Naive B cell (primary cell): ENCODE data around the gene FBXL7. TPM values are rescaled to one million over a fixed set of nuclear protein-coding genes. Genes with fewer than 3 reads are reported as not detected.
A peak's percentile ranks its signal among the peaks of the same experiment; 100 is the strongest.

Experiments
- ATAC-seq, 2 donors: fragments of 150-1000 bp; cut with Tn5 transposase; 2 replicates each; pipeline ENCODE4 v1.10.0; 2021; ENCODE audit warnings: low read depth in 2 of 2, mild to moderate bottlenecking in 2 of 2, moderate library complexity in 2 of 2
- DNase-seq: peaks from one replicate; pipeline ENCODE4 v3.0.0; 2022
- H3K27ac Mint-ChIP-seq, 6 donors: one replicate each; pipeline ENCODE4 v1.8.0; 2020 to 2022; ENCODE audit warnings: mild to moderate bottlenecking in 6 of 6, mixed read lengths in 6 of 6, moderate library complexity in 5 of 6, inconsistent platforms in 2 of 6
- H3K27me3 Mint-ChIP-seq, 3 donors: one replicate each; pipeline ENCODE4 v1.8.0; 2021 to 2022; ENCODE audit warnings: mixed read lengths in 3 of 3, mild to moderate bottlenecking in 1 of 3
- H3K36me3 Mint-ChIP-seq, 2 donors: one replicate each; pipeline ENCODE4 v1.8.0; 2020 to 2022; ENCODE audit warnings: mixed read lengths in 2 of 2, inconsistent platforms in 1 of 2, mild to moderate bottlenecking in 1 of 2
- H3K4me1 Mint-ChIP-seq, 3 donors: one replicate each; pipeline ENCODE4 v1.8.0; 2020 to 2022; ENCODE audit warnings: mixed read lengths in 3 of 3, inconsistent platforms in 1 of 3, mild to moderate bottlenecking in 1 of 3, moderate library complexity in 1 of 3
- H3K4me3 Mint-ChIP-seq, 8 donors: one replicate each; pipeline ENCODE4 v1.8.0; 2020 to 2022; ENCODE audit warnings: mild to moderate bottlenecking in 8 of 8, mixed read lengths in 8 of 8, moderate library complexity in 8 of 8, inconsistent platforms in 2 of 8
- H3K9me3 Mint-ChIP-seq, 7 donors: one replicate each; pipeline ENCODE4 v1.8.0; 2020 to 2022; ENCODE audit warnings: mixed read lengths in 7 of 7, mild to moderate bottlenecking in 5 of 7, inconsistent platforms in 2 of 7, moderate library complexity in 1 of 7
- polyA plus RNA-seq, 6 donors: library from polyadenylated mRNA; unstranded; fragments of 300-500 nt; fragmentation: Illumina TruSeq; gene quantifications; one replicate each; pipeline ENCODE4 v1.2.3, GENCODE V29; 2021; ENCODE audit warnings: low read depth in 6 of 6

The FBXL7 gene
- polyA plus RNA-seq, 6 donors from 2014 or later = not detected

GRCh38 chr5:15601853-15602252, 101.9 kb downstream of the FBXL7 start:
- Mint-ChIP-seq H3K36me3 (no peaks in the 10 kb centered on the region), H3K27ac (no peak overlapping the region), H3K9me3 (peaks cover 0 to 5% (median 2%) of the 10 kb centered on the region in 7 donors), H3K4me1 (no peaks in the 10 kb centered on the region), H3K27me3 (no peaks in the 10 kb centered on the region), H3K4me3 (no peak overlapping the region)
- DNase-seq (no peak), ATAC-seq (no peak)

DNA sequence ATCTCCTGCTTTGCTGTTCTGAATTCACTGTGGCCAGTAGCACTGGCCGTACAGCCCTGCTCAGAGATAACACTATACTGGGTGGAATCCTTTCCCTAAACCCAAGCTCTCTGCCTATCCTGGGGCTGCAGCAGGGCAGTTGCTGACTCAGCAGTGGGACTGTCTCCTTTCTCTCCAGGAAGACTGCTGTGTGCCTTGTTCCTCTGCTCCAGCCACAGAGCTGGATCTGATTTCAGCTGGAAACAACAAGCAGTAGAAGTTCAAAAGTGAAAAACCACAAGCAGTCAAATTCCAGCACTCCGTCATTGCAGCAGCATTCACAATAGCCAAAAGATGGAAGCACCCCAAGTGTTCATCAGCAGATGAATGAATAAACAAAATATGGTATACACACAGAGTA, 105.0 kb downstream of the FBXL7 start:
- Mint-ChIP-seq H3K27ac (no peak overlapping the region), H3K9me3 (peaks cover 0 to 5% (median 2%) of the 10 kb centered on the region in 7 donors), H3K27me3 (no peaks in the 10 kb centered on the region), H3K36me3 (no peaks in the 10 kb centered on the region), H3K4me3 (no peak overlapping the region), H3K4me1 (no peaks in the 10 kb centered on the region)
- ATAC-seq (no peak), DNase-seq (no peak)

DNA sequence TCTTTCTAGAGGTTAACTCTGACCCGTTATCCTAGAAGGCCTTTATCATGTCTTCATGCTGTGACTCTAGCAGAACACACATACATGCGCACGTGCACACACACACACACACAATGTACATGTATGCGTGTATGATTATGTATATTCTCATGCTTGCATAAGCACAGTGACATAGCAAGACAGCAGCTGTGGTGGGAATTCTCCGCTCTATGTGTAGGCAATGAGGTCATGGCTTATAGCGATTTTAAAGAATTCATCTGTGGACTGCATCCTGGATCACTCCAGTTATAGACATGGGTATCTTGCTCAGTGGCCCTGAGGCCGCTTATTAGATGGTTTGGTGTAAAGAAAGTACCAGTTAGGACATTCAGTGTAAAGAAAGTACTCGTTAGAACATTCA, 106.2 kb downstream of the FBXL7 start:
- Mint-ChIP-seq H3K36me3 (no peaks in the 10 kb centered on the region), H3K27me3 (no peaks in the 10 kb centered on the region), H3K9me3 (peaks cover 0 to 5% (median 2%) of the 10 kb centered on the region in 7 donors), H3K4me3 (no peak overlapping the region), H3K4me1 (no peaks in the 10 kb centered on the region), H3K27ac (no peak overlapping the region)
- DNase-seq (no peak), ATAC-seq (no peak)

GRCh38 chr5:15607076-15607475, 107.1 kb downstream of the FBXL7 start:
- no peak for DNase-seq
- Mint-ChIP-seq H3K4me3 (no peak overlapping the region), H3K4me1 (no peaks in the 10 kb centered on the region), H3K27me3 (no peaks in the 10 kb centered on the region), H3K36me3 (no peaks in the 10 kb centered on the region), H3K9me3 (peaks cover 0 to 5% (median 0%) of the 10 kb centered on the region in 7 donors), H3K27ac (no peak overlapping the region)
- ATAC-seq = no peak

DNA sequence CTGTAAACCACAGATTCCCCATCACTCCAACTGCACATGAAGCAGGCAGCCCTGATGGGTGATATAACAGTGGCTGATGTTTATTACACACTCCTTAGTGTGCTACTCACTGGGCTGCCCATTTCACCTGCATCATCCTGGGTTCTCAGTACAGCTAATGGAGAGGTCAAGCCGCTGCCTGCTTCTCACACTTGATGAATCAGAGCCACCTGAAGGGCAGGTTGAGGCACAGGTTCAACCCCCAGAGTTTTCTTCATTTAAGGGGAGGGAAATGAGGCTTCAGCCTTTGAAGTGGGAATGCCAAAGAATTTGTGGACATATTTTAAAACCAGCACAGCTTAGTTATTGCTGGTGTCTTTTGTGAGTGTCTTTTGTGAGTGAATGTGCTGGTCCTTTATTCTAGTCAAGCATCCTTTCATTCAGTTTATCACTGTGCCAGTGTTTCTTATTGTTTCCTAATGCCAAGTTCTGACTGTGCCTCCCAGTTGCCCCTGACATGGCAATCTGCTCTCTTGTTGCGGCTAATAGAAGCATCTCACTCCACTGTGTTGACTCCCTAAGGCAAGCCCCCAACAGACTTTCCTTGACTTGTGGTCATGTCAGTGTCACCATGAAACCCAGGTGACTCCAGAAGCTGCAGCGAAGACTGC, 109.2 kb downstream of the FBXL7 start:
- Mint-ChIP-seq H3K4me3 (no peak overlapping the region), H3K9me3 (peaks cover 0 to 5% (median 0%) of the 10 kb centered on the region in 7 donors), H3K4me1 (no peaks in the 10 kb centered on the region), H3K27me3 (no peaks in the 10 kb centered on the region), H3K27ac (no peak overlapping the region), H3K36me3 (no peaks in the 10 kb centered on the region)
- no peak for DNase-seq
- no peak for ATAC-seq

- no peaks in the 10 kb centered on the region for H3K36me3 Mint-ChIP-seq
- no peaks in the 10 kb centered on the region for H3K27me3 Mint-ChIP-seq
- no peaks in the 10 kb centered on the region for H3K4me1 Mint-ChIP-seq
- no peak overlapping the region for H3K4me3 Mint-ChIP-seq
- DNase-seq (no peak), ATAC-seq (no peak)
- peaks cover 0 to 5% (median 0%) of the 10 kb centered on the region in 7 donors for H3K9me3 Mint-ChIP-seq
- no peak overlapping the region for H3K27ac Mint-ChIP-seq
These were observed 110.2 kb downstream of the FBXL7 start for GRCh38 chr5:15610216-15610615.

DNA sequence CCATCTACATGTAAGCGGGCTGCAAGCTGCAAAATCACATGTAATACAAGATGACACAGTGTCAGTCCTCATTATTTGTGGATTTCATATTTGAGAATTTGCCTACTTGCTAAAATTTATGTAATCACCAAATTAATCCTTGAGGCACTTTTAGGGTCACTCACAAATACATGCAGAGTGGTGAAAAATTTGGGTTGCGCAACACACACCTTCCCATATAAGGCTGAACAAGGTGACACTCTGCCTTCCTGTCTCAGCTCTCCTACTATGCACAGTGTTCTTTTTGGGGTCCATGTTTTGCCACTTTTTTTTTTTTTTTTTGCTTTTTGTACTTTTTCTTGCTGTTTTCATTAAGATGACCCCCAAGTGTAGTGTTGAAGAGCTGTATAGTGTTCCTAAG, 111.0 kb downstream of the FBXL7 start:
- Mint-ChIP-seq H3K9me3 (peaks cover 0 to 5% (median under 1%) of the 10 kb centered on the region in 7 donors), H3K36me3 (no peaks in the 10 kb centered on the region), H3K4me1 (no peaks in the 10 kb centered on the region), H3K27me3 (no peaks in the 10 kb centered on the region), H3K4me3 (peak overlapping the region in 1 of 8 donors; percentile 18), H3K27ac (no peak overlapping the region)
- ATAC-seq = no peak
- DNase-seq = no peak

- H3K36me3 Mint-ChIP-seq = no peaks in the 10 kb centered on the region
- H3K27ac Mint-ChIP-seq = no peak overlapping the region
- H3K27me3 Mint-ChIP-seq = no peaks in the 10 kb centered on the region
- H3K9me3 Mint-ChIP-seq = peaks cover 0 to 6% (median 2%) of the 10 kb centered on the region in 7 donors
- no peaks in the 10 kb centered on the region for H3K4me1 Mint-ChIP-seq
- ATAC-seq = no peak
- DNase-seq = no peak
- H3K4me3 Mint-ChIP-seq = no peak overlapping the region
These were observed 113.1 kb downstream of the FBXL7 start for GRCh38 chr5:15612915-15613635.

DNA sequence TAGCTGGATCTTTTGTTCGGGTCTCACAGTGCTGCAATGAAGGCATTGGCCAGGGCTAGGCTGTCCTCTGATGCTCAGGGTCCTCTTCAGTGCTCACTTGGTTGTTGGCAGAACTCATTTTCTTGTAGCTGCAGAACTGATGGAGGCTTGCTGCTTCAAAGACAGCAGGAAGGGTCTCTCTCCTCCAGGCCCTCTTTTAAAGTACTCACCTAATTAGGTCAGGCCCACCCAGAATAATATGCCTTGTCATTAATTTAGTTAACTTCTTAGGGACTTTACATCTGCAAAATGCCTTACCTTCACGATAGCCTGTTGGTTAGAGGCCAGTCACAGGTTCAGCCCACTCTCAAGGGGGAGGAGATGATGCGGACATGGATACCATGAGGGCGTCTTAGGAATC, 114.7 kb downstream of the FBXL7 start:
- H3K27ac Mint-ChIP-seq = no peak overlapping the region
- H3K4me1 Mint-ChIP-seq = no peaks in the 10 kb centered on the region
- peaks cover 0 to 6% (median 2%) of the 10 kb centered on the region in 7 donors for H3K9me3 Mint-ChIP-seq
- no peaks in the 10 kb centered on the region for H3K36me3 Mint-ChIP-seq
- DNase-seq (no peak), ATAC-seq (no peak)
- H3K4me3 Mint-ChIP-seq = no peak overlapping the region
- H3K27me3 Mint-ChIP-seq = no peaks in the 10 kb centered on the region

DNA sequence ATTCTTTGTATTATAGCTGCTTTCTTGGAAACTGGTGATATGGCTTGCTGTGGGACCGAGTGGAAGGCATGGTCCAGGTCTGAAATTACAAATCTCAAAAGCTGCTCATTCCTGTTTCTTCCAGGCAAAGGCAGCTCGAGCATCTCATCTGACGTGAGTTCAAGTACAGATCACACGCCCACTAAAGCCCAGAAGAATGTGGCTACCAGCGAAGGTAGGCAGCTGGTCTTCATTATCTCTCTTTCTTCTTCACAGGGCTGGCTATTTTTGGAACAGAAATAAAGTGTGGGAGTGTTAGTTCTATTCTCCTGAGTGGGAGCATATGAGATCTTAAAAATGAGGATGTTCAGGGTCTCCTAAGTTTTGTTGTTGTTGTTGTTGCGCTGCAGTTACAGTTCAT, 115.9 kb downstream of the FBXL7 start:
- no peaks in the 10 kb centered on the region for H3K4me1 Mint-ChIP-seq
- H3K36me3 Mint-ChIP-seq = no peaks in the 10 kb centered on the region
- H3K27ac Mint-ChIP-seq = no peak overlapping the region
- no peak overlapping the region for H3K4me3 Mint-ChIP-seq
- no peak for ATAC-seq
- no peak for DNase-seq
- H3K27me3 Mint-ChIP-seq = no peaks in the 10 kb centered on the region
- H3K9me3 Mint-ChIP-seq = peaks cover 2 to 8% (median 4%) of the 10 kb centered on the region in 7 donors

- no peaks in the 10 kb centered on the region for H3K36me3 Mint-ChIP-seq
- H3K27me3 Mint-ChIP-seq = no peaks in the 10 kb centered on the region
- peaks cover 2 to 24% (median 8%) of the 10 kb centered on the region in 7 donors for H3K9me3 Mint-ChIP-seq
- peak overlapping the region in 1 of 6 donors; percentile 76 for H3K27ac Mint-ChIP-seq
- no peak for DNase-seq
- ATAC-seq = no peak
- no peak overlapping the region for H3K4me3 Mint-ChIP-seq
- H3K4me1 Mint-ChIP-seq = no peaks in the 10 kb centered on the region
These were observed 119.0 kb downstream of the FBXL7 start for GRCh38 chr5:15618938-15619337.

- Mint-ChIP-seq H3K27me3 (no peaks in the 10 kb centered on the region), H3K4me1 (no peaks in the 10 kb centered on the region), H3K4me3 (no peak overlapping the region), H3K36me3 (no peaks in the 10 kb centered on the region), H3K9me3 (peaks cover 2 to 24% (median 8%) of the 10 kb centered on the region in 7 donors), H3K27ac (no peak overlapping the region)
- DNase-seq (no peak), ATAC-seq (no peak)
These were observed 120.5 kb downstream of the FBXL7 start for GRCh38 chr5:15620501-15620900.

- H3K4me1 Mint-ChIP-seq = no peaks in the 10 kb centered on the region
- H3K27me3 Mint-ChIP-seq = no peaks in the 10 kb centered on the region
- H3K27ac Mint-ChIP-seq = no peak overlapping the region
- no peak for ATAC-seq
- H3K4me3 Mint-ChIP-seq = no peak overlapping the region
- DNase-seq = no peak
- no peaks in the 10 kb centered on the region for H3K36me3 Mint-ChIP-seq
- H3K9me3 Mint-ChIP-seq = peaks cover under 1 to 24% (median 8%) of the 10 kb centered on the region in 7 donors
These were observed 121.1 kb downstream of the FBXL7 start for GRCh38 chr5:15621094-15621493.

DNA sequence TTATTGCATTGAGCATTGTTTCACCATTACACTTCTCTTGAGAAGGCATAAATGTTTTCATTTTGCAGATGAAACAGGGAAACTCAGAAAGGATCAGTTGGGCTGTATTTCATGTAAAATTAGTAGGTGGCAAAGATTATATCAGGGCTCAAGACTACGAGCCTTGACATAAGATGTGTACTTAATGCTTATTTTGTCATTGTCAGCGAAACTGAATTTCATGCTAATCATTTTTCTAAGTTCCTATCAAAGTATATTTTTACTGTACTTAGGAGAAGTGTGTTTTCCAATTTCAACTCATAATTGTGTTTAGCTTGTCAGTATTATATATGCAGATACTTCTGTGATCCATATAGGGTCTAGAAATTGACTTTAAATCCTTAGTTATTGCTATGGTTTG, 123.8 kb downstream of the FBXL7 start:
- DNase-seq (no peak), ATAC-seq (no peak)
- Mint-ChIP-seq H3K36me3 (no peaks in the 10 kb centered on the region), H3K27me3 (no peaks in the 10 kb centered on the region), H3K4me1 (no peaks in the 10 kb centered on the region), H3K9me3 (peaks cover 0 to 18% (median 8%) of the 10 kb centered on the region in 7 donors), H3K4me3 (no peak overlapping the region), H3K27ac (no peak overlapping the region)
